ENCODE data around the gene USP50. TPM values are rescaled to one million over a fixed set of nuclear protein-coding genes. Genes with fewer than 3 reads are reported as not detected.

Gene USP50
- total RNA-seq (2014; rRNA removed; shearing (Covaris generic)) (not detected in 2 replicates), polyA plus RNA-seq (2016; fragmentation: Nextera tagmentation; extraction: Ambion mirVana) (0.49 TPM in 1 of 2 replicates, not detected in the other)

DNA sequence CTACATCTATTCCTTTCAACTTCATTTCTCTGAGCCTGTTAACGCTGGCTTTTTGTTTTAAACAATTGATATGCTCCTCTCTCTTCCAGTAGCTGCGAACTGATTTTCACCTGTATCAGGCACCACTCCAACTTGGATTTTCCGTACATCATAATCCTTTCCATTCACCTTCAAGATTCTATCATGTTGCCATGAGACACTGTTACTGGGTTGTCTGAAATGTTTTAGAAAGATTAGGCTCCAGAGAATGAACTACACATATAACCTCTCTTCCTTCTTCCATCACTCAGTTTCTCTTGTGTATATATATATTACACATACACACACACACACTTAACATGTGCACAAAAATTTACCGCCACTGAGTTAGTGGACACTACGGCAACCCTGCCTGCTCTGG lies at the start of gene USP50:
TSS of gene USP50 (minus strand) at position 101 of the 400 bp plus-strand sequence. CDS start 141 bp downstream, outside the sequence.
- H3K9me2 ChIP-seq (ENCODE audit: insufficient read depth) = no peaks in the 10 kb centered on the region
- no peak for DNase-seq
- no peaks in the 10 kb centered on the region for H3K9me3 ChIP-seq (ENCODE audit: low read depth)
- no peaks in the 10 kb centered on the region for H4K20me1 ChIP-seq (ENCODE audit: insufficient read depth)
- H3K9ac ChIP-seq = no peak within 1 kb of the TSS
- H3F3A ChIP-seq (ENCODE audit: insufficient read depth) = peaks cover 34% of the 10 kb centered on the region
- no peak for TF ChIP-seq EZH2phosphoT487 (IDR thresholded peaks at IDR 0.05; ENCODE audit: insufficient read depth, low read depth)
- no peak for TF ChIP-seq EZH2 (IDR thresholded peaks at IDR 0.05; ENCODE audit: insufficient read depth, poor library complexity, severe bottlenecking)
- no peak within 1 kb of the TSS for H3K4me3 ChIP-seq
- no peak within 1 kb of the TSS for H3K4me2 ChIP-seq (ENCODE audit: unreplicated experiment)
- H2AFZ ChIP-seq = no peak within 1 kb of the TSS
- in situ Hi-C loops (cut with MboI) = no loop called here
- H3K36me3 ChIP-seq (ENCODE audit: low read depth) = no peaks in the 10 kb centered on the region
- peaks cover 24% of the 10 kb centered on the region for H3K4me1 ChIP-seq (ENCODE audit: insufficient read depth)
- 95 to 97% methylated on average over 5 of the region's 5 CpGs for WGBS, 2 experiments (ENCODE audit: low coverage in 1 of 2, low lambda C conversion rate in 2 of 2, missing lambda C conversion rate in 2 of 2)
- H3K27ac ChIP-seq = no peak within 1 kb of the TSS
- no peaks in the 10 kb centered on the region for H3K27me3 ChIP-seq (replicated peaks; ENCODE audit: insufficient read depth)
- no peaks in the 10 kb centered on the region for H3K79me2 ChIP-seq (ENCODE audit: insufficient read depth)

GRCh38 chr15:50594311-50594710 lies 47.8 kb upstream of the USP50 start:
- no peak for TF ChIP-seq EZH2phosphoT487 (IDR thresholded peaks at IDR 0.05; ENCODE audit: insufficient read depth, low read depth)
- no peak for TF ChIP-seq EZH2 (IDR thresholded peaks at IDR 0.05; ENCODE audit: insufficient read depth, poor library complexity, severe bottlenecking)
- Histone ChIP-seq H3K9me3 (ENCODE audit: low read depth) (no peaks in the 10 kb centered on the region), H3F3A (ENCODE audit: insufficient read depth) (no peaks in the 10 kb centered on the region), H3K27me3 (replicated peaks; ENCODE audit: insufficient read depth) (no peaks in the 10 kb centered on the region), H2AFZ (no peak overlapping the region), H3K36me3 (ENCODE audit: low read depth) (peaks cover 79% of the 10 kb centered on the region), H3K9me2 (ENCODE audit: insufficient read depth) (no peaks in the 10 kb centered on the region), H3K9ac (no peak overlapping the region), H3K4me3 (no peak overlapping the region), H4K20me1 (ENCODE audit: insufficient read depth) (no peaks in the 10 kb centered on the region), H3K27ac (no peak overlapping the region), H3K4me2 (ENCODE audit: unreplicated experiment) (no peak overlapping the region), H3K79me2 (ENCODE audit: insufficient read depth) (0 out of 2 replicates have a peak, but pooled peaks cover 5% of the 10 kb centered on the region), H3K4me1 (ENCODE audit: insufficient read depth) (no peaks in the 10 kb centered on the region)
- no peak for DNase-seq
- in situ Hi-C loops (cut with MboI) = no loop called here
- WGBS, 2 experiments (ENCODE audit: low coverage in 1 of 2, low lambda C conversion rate in 2 of 2, missing lambda C conversion rate in 2 of 2) = 98 to 100% methylated on average over 2 of the region's 2 CpGs

DNA sequence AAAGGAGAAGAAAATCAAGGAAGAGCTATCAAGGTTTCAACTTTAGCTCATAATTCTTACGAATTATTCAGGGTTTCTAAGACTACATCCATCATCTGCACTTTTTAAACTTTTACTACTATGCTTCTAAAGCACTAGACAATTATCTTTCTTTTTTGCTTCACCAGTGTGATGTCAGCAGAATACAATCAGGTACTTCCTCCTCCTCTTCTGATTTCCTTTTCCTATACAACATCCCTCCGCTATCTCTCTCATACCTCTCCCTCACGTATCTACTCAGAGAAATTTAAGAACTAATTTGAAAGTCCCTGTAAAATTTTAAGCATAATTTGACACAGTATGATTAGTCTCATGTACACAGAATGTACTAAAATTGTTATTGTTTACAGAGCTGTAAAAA lies 47.3 kb upstream of the USP50 start:
- Histone ChIP-seq H3K4me2 (ENCODE audit: unreplicated experiment) (no peak overlapping the region), H3K27me3 (replicated peaks; ENCODE audit: insufficient read depth) (no peaks in the 10 kb centered on the region), H3K9ac (no peak overlapping the region), H4K20me1 (ENCODE audit: insufficient read depth) (no peaks in the 10 kb centered on the region), H3K79me2 (ENCODE audit: insufficient read depth) (0 out of 2 replicates have a peak, but pooled peaks cover 5% of the 10 kb centered on the region), H2AFZ (no peak overlapping the region), H3K4me3 (no peak overlapping the region), H3K9me3 (ENCODE audit: low read depth) (no peaks in the 10 kb centered on the region), H3K36me3 (ENCODE audit: low read depth) (peaks cover 79% of the 10 kb centered on the region), H3K27ac (no peak overlapping the region), H3K4me1 (ENCODE audit: insufficient read depth) (no peaks in the 10 kb centered on the region), H3K9me2 (ENCODE audit: insufficient read depth) (no peaks in the 10 kb centered on the region), H3F3A (ENCODE audit: insufficient read depth) (no peaks in the 10 kb centered on the region)
- no peak for TF ChIP-seq EZH2 (IDR thresholded peaks at IDR 0.05; ENCODE audit: insufficient read depth, poor library complexity, severe bottlenecking)
- TF ChIP-seq EZH2phosphoT487 (IDR thresholded peaks at IDR 0.05; ENCODE audit: insufficient read depth, low read depth) = no peak
- no peak for DNase-seq
- in situ Hi-C loops (cut with MboI) = no loop called here
- WGBS, 2 experiments (ENCODE audit: low coverage in 1 of 2, low lambda C conversion rate in 2 of 2, missing lambda C conversion rate in 2 of 2) = 89 to 96% methylated on average over 3 of the region's 3 CpGs

DNA sequence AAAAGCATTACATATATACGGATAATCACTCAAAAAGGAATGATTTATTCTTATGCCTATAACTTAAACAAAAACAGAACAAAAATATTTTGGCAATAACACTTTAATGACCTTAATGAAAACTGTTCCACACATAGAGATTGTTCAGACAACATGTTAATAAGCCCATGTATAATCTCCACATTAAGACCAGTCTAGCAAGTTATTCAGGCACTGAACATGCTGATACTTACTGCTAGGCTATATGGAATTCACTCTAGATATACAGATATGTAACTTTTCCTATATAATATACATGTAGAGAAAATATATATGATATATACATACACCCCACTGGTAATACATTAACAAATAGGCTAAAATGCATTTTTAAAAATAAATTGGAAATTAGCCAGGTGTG lies 43.8 kb upstream of the USP50 start:
- 92 to 100% methylated on average over 1 of the region's 1 CpG for WGBS, 2 experiments (ENCODE audit: low coverage in 1 of 2, low lambda C conversion rate in 2 of 2, missing lambda C conversion rate in 2 of 2)
- H3K9ac ChIP-seq = no peak overlapping the region
- no peak for TF ChIP-seq EZH2phosphoT487 (IDR thresholded peaks at IDR 0.05; ENCODE audit: insufficient read depth, low read depth)
- no peak for TF ChIP-seq EZH2 (IDR thresholded peaks at IDR 0.05; ENCODE audit: insufficient read depth, poor library complexity, severe bottlenecking)
- H2AFZ ChIP-seq = no peak overlapping the region
- H4K20me1 ChIP-seq (ENCODE audit: insufficient read depth) = no peaks in the 10 kb centered on the region
- H3K27me3 ChIP-seq (replicated peaks; ENCODE audit: insufficient read depth) = no peaks in the 10 kb centered on the region
- no peaks in the 10 kb centered on the region for H3K9me2 ChIP-seq (ENCODE audit: insufficient read depth)
- no peaks in the 10 kb centered on the region for H3F3A ChIP-seq (ENCODE audit: insufficient read depth)
- no peak overlapping the region for H3K27ac ChIP-seq
- H3K4me3 ChIP-seq = no peak overlapping the region
- no peak for DNase-seq
- no peaks in the 10 kb centered on the region for H3K4me1 ChIP-seq (ENCODE audit: insufficient read depth)
- in situ Hi-C loops (cut with MboI) = no loop called here
- H3K9me3 ChIP-seq (ENCODE audit: low read depth) = no peaks in the 10 kb centered on the region
- H3K36me3 ChIP-seq (ENCODE audit: low read depth) = peaks cover 81% of the 10 kb centered on the region
- no peak overlapping the region for H3K4me2 ChIP-seq (ENCODE audit: unreplicated experiment)
- no peaks in the 10 kb centered on the region for H3K79me2 ChIP-seq (ENCODE audit: insufficient read depth)

Data from GM23248 (cell line).